Activated CD4-positive, CD25-positive, alpha-beta regulatory T cell (primary cell): ENCODE data around the gene AIM2.
"Not testable (repeated sequence)": the region's sequence is repeated elsewhere in the genome, so short reads cannot be mapped to it uniquely, and the experiment has no call there.

Experiments
- DNase-seq, 4 experiments: peaks; one replicate each; lab custom pipeline; 2025; lab: John Stamatoyannopoulos, UW

The AIM2 gene

GRCh38 chr1:159079525-159079924, 3.0 kb upstream of the AIM2 start:
- no peak for DNase-seq

- DNase-seq, result peak; percentile 77 to 99 (median 88)
Observed at GRCh38 chr1:159077120-159077961, 775 bp upstream of the AIM2 start.

GRCh38 chr1:159071970-159072582, 4.5 kb downstream of the AIM2 start:
- DNase-seq, result no peak

- DNase-seq, result no peak
Observed at GRCh38 chr1:159068886-159069285, 7.7 kb downstream of the AIM2 start.

- no peak for DNase-seq
Observed at GRCh38 chr1:159067699-159068621, 8.6 kb downstream of the AIM2 start.

- DNase-seq, result no peak
Observed at GRCh38 chr1:159066108-159066507, 10.5 kb downstream of the AIM2 start.

- DNase-seq, result no peak
Observed at GRCh38 chr1:159065106-159065505, 11.5 kb downstream of the AIM2 start.

- DNase-seq, result no peak
Observed at GRCh38 chr1:159058751-159059150, 17.8 kb downstream of the AIM2 start.

- no peak for DNase-seq
Observed at GRCh38 chr1:159056069-159056698, 20.4 kb downstream of the AIM2 start.

- no peak for DNase-seq
Observed at GRCh38 chr1:159055181-159055641, 21.4 kb downstream of the AIM2 start.

- DNase-seq, result no peak
Observed at GRCh38 chr1:159054427-159054826, 22.1 kb downstream of the AIM2 start.

GRCh38 chr1:159051436-159051835, 25.1 kb downstream of the AIM2 start:
- DNase-seq, result no peak

- DNase-seq, result not testable (repeated sequence)
Observed at GRCh38 chr1:159046486-159046885, 30.1 kb downstream of the AIM2 start.

GRCh38 chr1:159040893-159041724, 35.5 kb downstream of the AIM2 start:
- DNase-seq, result no peak

GRCh38 chr1:159040206-159040605, 36.4 kb downstream of the AIM2 start:
- no peak for DNase-seq

GRCh38 chr1:159030877-159031447, 45.6 kb downstream of the AIM2 start:
- DNase-seq, result no peak

GRCh38 chr1:159030311-159030710, 46.3 kb downstream of the AIM2 start:
- DNase-seq, result no peak

- DNase-seq, result not testable (repeated sequence)
Observed at GRCh38 chr1:159026841-159027240, 49.7 kb downstream of the AIM2 start.

- no peak for DNase-seq
Observed at GRCh38 chr1:159025043-159025442, 51.5 kb downstream of the AIM2 start.

- no peak for DNase-seq
Observed at GRCh38 chr1:159023723-159024122, 52.8 kb downstream of the AIM2 start.
